GM12878 (cell line): Measurements from ENCODE around the gene ARAP1. TPM values are rescaled to one million over a fixed set of nuclear protein-coding genes. Genes with fewer than 3 reads are reported as not detected.

Source experiments
- ASH2L ChIP-seq: fragments of 300-600, 200-600 bp; sonication (generic); IDR thresholded peaks from 2 replicates; pipeline ENCODE4 v1.6.1; 2017; ENCODE audit warnings: low read depth, mild to moderate bottlenecking, borderline replicate concordance
- ATF7 ChIP-seq: fragments of 450-650 bp; IDR thresholded peaks from 2 replicates; pipeline ENCODE4 v1.6.1; 2016; ENCODE audit warnings: low read depth, mild to moderate bottlenecking
- CREM ChIP-seq: IDR thresholded peaks from 2 replicates; pipeline ENCODE4 v1.6.1; 2014; ENCODE audit warnings: antibody characterized with exemption, low read depth
- GABPA ChIP-seq: IDR thresholded peaks from 2 replicates; pipeline ENCODE4 v1.6.1; 2014; ENCODE audit warnings: antibody characterized with exemption, low read depth, mild to moderate bottlenecking, inconsistent platforms
- HDAC6 ChIP-seq: fragments of 200-600 bp; sonication (generic); IDR thresholded peaks from one replicate; pipeline ENCODE4 v1.8.0; 2017; ENCODE audit warnings: antibody characterized with exemption; ENCODE audit not compliant: unreplicated experiment
- IKZF2 ChIP-seq, 2 experiments: fragments of 450-650 bp; IDR thresholded peaks; 2 replicates each; pipeline ENCODE4 v1.6.1; 2017; ENCODE audit warnings: mild to moderate bottlenecking in 2 of 2, moderate library complexity in 2 of 2
- KAT2A ChIP-seq: conservative IDR thresholded peaks from 2 replicates; pipeline ENCODE4 v1.6.1; 2011; ENCODE audit warnings: low read depth, low read length; ENCODE audit not compliant: control insufficient read depth
- MTA2 ChIP-seq: fragments of 450-650 bp; IDR thresholded peaks from 2 replicates; pipeline ENCODE4 v1.6.1; 2016; ENCODE audit warnings: low read depth, mild to moderate bottlenecking, moderate library complexity
- SMC3 ChIP-seq: IDR thresholded peaks from 2 replicates; pipeline ENCODE4 v1.6.1; 2011; ENCODE audit warnings: low read length, improper control_type of control experiment, borderline replicate concordance
- TCF12 ChIP-seq: IDR thresholded peaks from 2 replicates; pipeline ENCODE4 v1.6.1; 2011; ENCODE audit warnings: low read depth, mild to moderate bottlenecking, low read length
- polyA plus RNA-seq, 11 experiments: library from polyadenylated mRNA; depleted of rRNA in 4 of 11; unstranded in 6 of 11; stranded (reverse) in 5 of 11; fragments of >200 nt; fragmentation: Nextera tagmentation in 4 of 11; fragmentation: Illumina TruSeq in 1 of 11; extraction: Ambion mirVana in 4 of 11; extraction: Trizol in 1 of 11; gene quantifications; 1 replicate in 1 of 11; 2 replicates in 10 of 11; pipeline versions ENCODE4 v1.2.1 to v1.2.3, GENCODE V29; 2011 to 2016; ENCODE audit warnings: inconsistent platforms in 2 of 11, missing spikeins in 2 of 11, low read depth in 1 of 11
- total RNA-seq, 4 experiments: library from RNA; depleted of rRNA in 3 of 4; stranded (reverse); fragments of >200 nt in 3 of 4; fragmentation: Illumina TruSeq in 1 of 4; extraction: Trizol in 1 of 4; gene quantifications; 2 replicates each; pipeline versions ENCODE4 v1.2.1 to v1.2.3, GENCODE V29; 2013 to 2021
- TF ChIP-seq, protein P1 (sequence below): fragments of 450-650 bp; IDR thresholded peaks from 2 replicates; pipeline ENCODE4 v1.6.1; 2016; ENCODE audit warnings: mild to moderate bottlenecking
- TF ChIP-seq, protein P2 (sequence below): fragments of 450-650 bp; IDR thresholded peaks from 2 replicates; pipeline ENCODE4 v1.6.1; 2016; ENCODE audit warnings: mild to moderate bottlenecking, moderate library complexity, borderline replicate concordance

Gene ARAP1
- total and polyA plus RNA-seq, 10 of the 15 experiments (the other 5 are each of a cell fraction or from before 2014, with no cell fraction given), result 0.55 to 102 (median 51.0) TPM

DNA sequence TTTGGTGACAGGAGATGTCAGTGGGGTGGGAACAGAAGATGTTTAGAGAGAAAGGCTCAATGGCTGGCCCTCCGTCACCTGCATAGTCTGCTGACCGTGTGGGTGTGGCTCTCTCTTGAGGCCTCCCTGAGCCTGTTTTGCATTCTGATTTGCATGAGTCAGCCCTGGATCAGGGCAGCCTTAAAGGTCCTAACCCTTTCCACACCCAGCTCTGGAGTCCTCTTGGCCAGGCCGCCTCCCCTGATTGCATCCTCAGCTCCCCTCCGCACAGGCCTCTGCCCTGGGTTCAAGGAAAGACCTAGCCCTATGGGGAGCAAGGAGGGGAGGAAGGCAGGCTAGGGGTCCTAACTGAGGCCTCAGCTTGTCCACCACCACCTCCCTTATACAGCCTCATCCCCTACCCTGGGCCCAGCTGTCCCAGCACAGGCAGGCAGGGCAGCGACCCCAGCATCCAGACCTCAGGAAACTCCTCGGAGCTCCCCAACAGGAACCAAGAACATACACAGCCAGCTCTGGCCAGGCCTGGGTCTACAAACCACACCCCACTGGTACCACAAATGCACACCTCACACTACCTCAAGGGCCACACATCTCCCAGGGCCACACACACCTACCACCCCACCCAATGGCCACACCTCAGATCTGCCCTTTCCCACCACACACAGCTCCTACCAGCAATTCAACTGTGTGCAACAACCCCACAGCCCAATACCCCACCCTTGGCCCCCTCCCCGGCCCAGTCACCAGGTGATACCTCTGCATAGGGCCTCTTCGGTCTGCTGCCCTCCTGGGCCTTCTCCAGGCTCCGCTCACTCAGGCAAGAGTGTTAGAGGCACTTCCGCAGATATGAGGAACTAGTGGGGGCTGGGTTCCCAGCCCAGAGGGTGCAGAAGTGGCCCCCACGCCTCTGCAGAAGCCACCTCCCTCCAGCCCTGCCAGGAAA, 13.7 kb downstream of the ARAP1 start (continued):
- TF ChIP-seq HDAC6, result no peak
- TF ChIP-seq, protein P1, sequence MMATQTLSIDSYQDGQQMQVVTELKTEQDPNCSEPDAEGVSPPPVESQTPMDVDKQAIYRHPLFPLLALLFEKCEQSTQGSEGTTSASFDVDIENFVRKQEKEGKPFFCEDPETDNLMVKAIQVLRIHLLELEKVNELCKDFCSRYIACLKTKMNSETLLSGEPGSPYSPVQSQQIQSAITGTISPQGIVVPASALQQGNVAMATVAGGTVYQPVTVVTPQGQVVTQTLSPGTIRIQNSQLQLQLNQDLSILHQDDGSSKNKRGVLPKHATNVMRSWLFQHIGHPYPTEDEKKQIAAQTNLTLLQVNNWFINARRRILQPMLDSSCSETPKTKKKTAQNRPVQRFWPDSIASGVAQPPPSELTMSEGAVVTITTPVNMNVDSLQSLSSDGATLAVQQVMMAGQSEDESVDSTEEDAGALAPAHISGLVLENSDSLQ, result no peak
- no peak for TF ChIP-seq CREM
- no peak for TF ChIP-seq ASH2L
- peak; percentile 52; the same call in 1 of the 2 replicates for TF ChIP-seq MTA2
- no peak for TF ChIP-seq ATF7
- no peak for TF ChIP-seq GABPA
- TF ChIP-seq KAT2A, result no peak
- 0 out of 2 replicates have a peak, but pooled peaks have one; percentile 10 for TF ChIP-seq TCF12
- peak; percentile 10 to 47; a peak in 1 of 4 replicates for TF ChIP-seq IKZF2 (IDR thresholded peaks at IDR 0.05)
- TF ChIP-seq, protein P2, sequence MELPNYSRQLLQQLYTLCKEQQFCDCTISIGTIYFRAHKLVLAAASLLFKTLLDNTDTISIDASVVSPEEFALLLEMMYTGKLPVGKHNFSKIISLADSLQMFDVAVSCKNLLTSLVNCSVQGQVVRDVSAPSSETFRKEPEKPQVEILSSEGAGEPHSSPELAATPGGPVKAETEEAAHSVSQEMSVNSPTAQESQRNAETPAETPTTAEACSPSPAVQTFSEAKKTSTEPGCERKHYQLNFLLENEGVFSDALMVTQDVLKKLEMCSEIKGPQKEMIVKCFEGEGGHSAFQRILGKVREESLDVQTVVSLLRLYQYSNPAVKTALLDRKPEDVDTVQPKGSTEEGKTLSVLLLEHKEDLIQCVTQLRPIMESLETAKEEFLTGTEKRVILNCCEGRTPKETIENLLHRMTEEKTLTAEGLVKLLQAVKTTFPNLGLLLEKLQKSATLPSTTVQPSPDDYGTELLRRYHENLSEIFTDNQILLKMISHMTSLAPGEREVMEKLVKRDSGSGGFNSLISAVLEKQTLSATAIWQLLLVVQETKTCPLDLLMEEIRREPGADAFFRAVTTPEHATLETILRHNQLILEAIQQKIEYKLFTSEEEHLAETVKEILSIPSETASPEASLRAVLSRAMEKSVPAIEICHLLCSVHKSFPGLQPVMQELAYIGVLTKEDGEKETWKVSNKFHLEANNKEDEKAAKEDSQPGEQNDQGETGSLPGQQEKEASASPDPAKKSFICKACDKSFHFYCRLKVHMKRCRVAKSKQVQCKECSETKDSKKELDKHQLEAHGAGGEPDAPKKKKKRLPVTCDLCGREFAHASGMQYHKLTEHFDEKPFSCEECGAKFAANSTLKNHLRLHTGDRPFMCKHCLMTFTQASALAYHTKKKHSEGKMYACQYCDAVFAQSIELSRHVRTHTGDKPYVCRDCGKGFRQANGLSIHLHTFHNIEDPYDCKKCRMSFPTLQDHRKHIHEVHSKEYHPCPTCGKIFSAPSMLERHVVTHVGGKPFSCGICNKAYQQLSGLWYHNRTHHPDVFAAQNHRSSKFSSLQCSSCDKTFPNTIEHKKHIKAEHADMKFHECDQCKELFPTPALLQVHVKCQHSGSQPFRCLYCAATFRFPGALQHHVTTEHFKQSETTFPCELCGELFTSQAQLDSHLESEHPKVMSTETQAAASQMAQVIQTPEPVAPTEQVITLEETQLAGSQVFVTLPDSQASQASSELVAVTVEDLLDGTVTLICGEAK, result no peak
- TF ChIP-seq SMC3, result no peak
